HG03354 (cell line): ENCODE measurements around the gene PCDH1.

Source experiments
- ATAC-seq: cut with Tn5 transposase; IDR thresholded peaks from one replicate; pipeline ENCODE4 v1.9.1; 2021; ENCODE audit warnings: mild to moderate bottlenecking; ENCODE audit not compliant: unreplicated experiment, poor library complexity, severe bottlenecking

PCDH1 gene

DNA sequence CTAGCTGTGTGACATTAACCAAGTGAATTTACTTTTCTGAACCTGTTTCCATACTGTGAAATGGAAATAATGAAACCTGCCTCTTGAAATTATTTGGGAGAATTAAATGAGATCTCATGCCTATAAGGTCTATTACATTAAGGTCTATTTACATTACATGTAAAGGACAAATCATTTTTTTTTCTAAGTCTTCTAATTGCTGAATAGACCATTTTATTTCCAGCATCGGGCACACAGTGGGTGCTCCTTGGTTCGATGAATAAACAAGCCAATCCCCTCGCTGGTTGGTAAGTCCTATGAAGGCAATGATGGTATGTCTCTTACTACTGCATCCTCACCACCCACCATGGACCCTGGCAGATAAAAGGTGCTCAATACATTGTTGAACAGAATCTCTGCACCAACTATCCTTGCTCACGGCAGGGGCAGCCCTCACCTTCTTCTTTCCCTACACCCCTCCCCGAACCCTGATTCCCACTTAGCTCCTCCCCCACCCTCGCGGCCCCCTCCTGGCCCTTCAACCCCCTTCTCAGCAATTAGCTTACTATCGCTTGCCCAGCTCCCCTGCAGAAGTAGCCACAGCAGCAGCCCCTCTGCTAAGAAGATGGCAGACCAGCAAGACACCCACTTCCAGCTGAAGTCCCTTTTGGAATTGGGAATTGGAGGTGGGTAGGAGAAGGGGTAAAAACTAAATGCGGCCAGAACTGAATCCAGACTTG, 3.0 kb downstream of the PCDH1 start:
- ATAC-seq, result no peak

DNA sequence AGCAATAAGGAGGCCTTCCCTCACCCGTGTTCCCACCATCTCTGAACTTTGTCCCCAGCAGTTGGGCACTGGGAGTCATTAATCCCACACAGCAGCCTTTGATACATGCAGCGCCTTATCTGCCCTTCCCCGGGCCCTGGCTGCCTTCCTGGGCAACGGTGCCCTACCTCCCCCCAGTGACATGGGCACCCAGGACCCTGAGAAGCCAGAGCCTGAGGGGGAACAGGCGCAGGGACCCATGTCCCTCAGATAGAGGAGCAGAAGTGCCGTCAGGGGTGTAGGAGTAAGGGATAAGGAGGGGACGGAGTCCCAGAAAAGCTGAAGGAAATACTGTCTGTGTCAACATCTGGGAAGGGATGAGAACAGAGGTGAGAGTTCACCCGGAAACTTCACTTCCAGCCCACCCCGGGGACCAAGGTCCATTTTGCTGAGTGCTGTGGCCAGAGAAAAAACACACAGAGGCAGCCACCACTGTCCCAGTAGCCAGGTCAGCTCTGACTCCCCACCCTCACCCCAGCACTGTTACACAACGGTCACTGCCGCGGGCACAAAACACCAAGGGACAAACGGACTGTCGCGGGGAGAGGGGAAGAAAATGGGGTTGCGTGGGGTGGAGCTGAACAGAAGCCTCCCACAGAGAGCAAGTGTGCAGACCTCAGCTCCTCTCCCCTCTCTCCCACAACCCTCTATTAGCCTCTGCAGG, 3.8 kb downstream of the PCDH1 start:
- ATAC-seq, result no peak

DNA sequence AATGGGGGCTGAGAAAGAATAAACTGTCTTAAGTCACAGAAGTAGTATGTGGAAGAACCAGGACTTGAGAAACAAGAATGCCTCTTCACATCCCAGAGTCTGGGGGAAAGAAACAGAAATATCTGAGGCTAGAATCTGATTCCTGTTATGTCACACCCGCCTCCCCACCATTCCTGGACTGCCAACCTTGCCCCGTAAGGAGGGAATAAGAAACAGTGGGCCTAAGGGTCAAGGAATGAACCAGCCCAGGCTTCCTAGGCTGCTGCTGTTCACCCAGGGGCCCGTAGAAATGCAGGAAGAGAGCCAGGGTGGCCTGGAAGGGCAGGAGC, 4.3 kb downstream of the PCDH1 start:
- ATAC-seq, result no peak

DNA sequence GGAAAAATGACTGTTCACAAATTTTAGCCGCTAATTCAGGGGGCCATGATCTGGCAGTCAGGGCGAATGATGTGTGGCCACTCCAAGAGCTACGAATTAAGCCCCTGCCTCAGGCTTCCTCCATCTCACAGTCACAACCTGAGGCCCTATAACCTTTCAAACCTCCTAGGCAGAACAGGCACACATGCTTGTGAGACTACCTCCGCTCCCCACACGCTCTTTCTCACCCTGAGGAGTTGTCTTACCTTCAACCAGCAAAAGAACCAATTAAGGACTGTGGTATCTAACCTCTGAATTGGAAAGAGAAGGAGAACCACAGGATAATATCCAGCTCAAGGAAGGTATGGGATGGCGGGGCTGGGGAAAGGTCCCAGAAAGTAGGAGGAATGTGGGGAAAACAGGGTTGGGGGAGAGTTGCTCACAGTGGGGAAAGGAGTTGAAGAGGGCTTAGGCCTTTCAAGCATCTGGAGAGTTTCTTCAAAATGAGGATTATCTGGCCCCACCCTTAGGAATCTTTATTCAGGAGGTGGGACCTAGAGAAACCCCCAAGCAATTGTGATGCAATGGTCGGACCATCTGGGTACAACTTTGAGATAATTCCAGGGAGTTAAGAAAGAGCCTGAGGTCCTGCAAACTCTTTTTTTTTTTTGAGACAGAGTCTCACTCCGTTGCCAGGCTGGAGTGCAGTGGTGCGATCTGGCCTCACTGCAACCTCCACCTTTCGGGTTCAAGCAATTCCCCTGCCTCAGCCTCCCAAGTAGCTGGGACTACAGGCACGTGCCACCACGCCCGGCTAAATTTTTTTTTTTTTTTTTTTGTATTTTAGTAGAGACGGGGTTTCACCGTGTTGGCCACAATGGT, 5.5 kb downstream of the PCDH1 start:
- ATAC-seq, result no peak

DNA sequence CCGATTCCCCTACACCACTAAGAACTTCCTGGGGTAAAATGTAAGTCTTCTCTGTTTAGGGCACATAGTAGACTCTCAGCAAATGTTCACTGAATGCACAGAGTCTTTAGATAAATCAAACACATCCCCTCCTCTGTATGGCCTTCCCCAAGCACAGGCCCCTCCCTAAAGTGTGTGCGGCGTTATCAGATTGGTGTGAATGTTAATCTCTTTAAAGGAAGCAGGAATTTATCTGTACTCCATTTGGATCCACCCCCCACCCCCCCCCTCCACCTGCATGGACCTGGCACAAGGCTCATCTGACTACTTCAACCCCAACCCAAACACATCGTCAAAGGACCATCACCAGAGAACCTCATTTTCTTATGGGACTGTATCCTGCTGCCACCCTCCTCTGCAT, 6.3 kb downstream of the PCDH1 start:
- ATAC-seq, result no peak

DNA sequence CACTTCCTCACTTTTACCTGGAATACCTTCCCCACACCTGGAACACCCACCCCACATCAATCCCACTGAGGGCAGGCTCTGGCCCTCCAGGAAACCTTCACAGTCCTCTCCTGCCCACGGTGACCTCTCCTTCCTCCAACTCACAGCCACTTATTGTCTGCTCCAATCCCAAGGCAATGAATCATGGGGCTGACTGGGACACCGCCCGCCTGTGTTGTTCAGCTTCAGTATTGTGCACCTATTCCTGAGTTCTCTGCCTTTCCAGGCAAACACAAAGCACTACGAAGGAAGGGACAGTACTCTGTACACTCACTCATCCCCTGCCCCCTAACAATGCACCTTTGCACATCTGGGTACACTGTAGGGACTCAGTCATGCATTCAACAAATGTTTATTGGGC, 7.3 kb downstream of the PCDH1 start:
- no peak for ATAC-seq

DNA sequence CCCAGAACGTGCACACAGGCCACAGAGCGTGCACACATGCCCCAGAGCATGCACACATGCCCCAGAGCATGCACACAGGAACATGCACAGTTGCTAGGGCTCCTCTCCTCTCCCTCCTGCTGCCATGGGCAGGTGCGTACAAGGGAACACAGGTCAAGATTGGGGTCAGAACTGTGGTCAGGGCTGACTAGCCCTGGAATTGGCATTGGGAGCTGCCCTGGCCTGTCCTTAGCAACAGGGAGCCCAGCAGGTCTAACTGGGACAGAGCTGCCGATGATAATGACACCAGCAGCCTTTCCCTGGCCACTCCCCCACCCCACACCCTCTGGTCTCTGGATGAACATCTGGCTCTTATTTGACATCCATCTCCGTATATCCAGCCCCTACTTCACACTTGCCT, 8.0 kb downstream of the PCDH1 start:
- no peak for ATAC-seq

DNA sequence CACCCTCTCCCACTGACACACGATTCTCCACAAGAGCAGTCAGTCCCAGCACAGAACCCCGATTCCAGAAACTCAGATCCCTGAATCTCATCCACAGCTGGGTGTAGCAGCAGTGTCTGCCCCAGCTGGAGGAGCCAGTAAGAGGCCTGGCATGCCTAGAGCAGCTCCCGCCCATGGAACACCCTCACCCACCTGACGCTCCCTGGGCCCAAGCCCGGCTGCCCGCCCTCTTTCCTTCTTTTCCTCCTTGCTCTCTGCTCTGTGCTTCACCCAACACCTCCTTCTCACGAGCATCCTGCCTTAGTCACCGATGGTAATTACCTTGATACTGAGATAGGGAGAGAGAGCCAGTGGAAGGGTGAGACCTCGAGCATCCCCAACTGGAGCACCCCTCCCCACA, 8.7 kb downstream of the PCDH1 start:
- no peak for ATAC-seq

DNA sequence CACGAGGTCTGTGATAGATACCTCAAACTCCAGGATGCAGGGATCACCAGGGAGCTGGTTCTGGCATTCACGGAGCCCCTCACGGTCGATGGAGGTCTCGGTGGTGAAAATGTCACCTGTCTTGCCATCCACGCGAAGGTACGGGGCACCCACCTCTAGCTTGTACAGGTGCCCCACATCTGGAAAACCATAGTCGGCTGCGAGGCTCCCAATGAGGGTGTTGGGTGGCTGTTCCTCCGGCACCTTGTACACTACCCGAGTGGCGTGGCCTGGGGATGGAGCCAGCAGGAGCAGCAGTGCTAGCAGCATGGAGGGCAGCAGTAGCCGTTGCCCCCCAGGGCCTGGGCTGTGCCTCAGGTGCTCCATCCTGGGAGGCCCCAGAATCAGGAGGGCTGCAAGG, 9.2 kb downstream of the PCDH1 start:
- ATAC-seq, result no peak

DNA sequence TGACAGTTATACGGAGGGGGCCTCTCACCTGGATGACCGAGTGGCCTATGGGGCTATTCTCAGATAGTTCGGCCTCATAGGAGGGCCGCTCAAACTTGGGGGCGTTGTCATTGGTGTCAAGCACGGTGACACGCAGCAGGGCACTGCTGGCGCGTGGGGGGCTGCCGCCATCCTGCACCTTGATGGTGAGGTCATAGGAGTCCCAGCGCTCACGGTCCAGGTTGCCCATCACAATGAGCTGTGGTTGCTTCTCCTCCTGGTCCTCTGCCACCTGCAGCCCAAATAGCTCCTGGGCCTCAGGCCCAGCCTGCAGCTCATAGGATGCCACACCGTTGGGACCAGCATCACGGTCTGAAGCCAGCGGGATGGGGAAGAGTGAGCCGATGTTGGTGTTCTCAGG, 9.7 kb downstream of the PCDH1 start:
- no peak for ATAC-seq

DNA sequence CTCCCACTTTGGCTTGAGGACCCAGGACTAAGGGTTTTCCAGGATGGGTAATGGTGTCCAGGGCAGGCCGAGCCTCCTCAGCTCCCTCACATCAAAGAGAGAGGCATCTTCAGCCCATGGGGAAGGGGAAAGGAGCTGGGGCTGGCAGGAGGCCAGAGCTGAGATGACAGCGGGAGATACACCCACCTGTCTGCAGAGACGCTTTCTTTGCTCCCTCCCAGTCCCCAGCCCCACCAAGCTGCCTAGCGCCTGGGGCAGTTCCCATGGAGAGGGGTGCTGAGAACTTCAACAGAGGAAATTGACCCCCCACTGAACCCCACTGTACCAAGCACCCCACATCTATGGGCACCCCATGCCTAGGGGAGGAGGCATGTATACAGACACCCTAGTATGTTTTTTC, 10.6 kb downstream of the PCDH1 start:
- ATAC-seq, result no peak

DNA sequence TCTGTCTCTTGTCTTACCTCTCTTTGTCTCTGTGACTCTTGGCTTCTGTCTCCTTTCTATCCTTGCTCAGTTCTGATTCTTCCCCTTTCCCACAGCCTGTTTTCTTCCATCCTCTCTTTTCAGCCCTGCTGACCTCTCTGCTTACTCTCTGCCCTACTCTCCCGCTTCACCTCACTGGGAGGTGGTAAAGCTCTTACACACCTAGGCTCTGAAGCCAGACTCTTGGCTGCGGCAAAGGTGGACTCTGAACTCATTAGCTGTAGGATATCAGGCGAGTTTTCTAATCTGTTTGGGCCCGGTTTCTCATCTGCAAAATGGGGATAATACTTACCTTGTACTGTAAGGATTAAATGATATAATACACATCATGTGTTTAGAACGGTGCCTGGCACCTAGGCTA, 11.1 kb downstream of the PCDH1 start:
- ATAC-seq, result no peak

DNA sequence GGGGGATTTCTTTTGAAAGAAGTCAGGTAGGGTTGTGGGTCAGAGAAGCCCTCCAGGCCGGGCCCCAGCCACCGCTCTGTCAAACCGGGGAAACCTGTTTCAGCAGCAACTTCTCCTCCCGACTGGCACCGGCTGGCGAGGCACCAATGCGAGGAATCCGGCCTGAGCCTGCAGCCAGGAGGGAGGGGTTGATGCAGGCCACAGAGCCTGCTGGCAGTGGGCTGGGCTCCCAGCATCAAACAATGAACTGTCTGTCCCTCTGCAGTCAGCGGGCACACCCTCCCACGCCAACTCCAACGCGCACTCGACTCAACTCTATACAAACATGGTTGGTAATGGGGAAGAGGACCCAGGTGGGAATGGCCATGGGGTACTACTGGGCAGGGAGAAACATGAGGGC, 12.1 kb downstream of the PCDH1 start:
- ATAC-seq, result no peak

DNA sequence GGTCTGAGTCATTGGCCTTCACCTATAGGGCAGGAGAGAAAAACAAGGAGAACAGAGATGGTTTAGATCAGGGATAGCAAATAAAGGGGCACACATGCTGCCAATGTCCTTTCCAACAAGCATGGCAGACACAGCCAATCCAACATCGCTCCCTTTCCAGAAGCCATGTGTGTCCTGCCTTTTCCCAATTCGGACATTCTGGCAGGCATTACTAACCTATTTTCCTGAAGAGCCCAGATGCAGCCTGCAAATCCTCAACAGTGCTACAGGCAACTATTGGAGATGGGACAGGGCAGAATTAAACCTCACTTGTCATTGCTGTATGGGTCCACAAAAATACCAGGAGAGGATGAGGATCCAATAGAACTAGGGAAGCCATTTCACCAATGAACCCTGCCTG, 12.8 kb downstream of the PCDH1 start:
- no peak for ATAC-seq

DNA sequence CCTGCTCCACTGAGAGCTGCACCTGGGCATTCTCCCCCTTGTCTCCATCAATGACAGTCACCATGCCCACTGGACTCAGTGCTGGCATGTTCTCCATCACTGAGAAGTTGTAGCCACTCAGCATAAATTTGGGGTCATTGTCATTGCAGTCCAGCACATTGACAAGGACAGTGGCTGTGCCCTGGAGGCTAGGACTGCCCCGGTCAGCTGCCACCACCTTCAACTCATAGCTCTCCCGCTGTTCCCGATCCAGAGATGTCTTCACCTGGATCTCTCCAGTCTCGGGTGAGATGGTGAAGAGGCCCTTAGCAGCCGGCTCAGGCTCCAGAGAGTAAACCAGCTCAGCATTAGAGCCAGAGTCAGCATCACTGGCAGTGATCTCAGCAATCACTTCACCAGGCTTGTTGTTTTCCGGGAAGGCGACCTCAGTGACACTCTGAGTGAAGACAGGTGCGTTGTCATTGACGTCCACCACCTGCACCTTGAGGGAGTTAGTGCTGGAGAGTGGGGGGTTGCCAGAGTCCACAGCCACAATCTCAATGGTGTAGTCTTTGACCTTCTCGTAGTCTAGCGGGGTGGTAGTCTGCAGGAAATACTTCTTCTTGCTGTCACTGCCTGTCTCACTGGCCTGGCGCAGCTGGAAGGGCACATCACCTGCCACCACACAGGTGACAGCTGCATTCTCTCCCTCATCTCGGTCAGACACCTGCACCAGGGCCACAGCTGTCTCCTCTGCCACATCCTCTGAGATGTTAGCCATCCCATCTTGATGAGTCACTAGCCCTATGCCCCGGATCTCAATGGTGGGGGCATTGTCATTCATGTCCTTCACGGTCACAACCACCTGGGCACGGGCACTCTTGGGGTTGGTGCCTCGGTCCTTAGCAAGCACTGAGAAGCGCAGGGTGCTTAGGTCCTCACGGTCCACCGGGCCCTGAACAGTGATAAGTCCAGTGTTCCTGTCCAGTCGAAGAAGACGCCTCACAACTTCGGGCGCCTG, 13.5 kb downstream of the PCDH1 start:
- ATAC-seq, result no peak

DNA sequence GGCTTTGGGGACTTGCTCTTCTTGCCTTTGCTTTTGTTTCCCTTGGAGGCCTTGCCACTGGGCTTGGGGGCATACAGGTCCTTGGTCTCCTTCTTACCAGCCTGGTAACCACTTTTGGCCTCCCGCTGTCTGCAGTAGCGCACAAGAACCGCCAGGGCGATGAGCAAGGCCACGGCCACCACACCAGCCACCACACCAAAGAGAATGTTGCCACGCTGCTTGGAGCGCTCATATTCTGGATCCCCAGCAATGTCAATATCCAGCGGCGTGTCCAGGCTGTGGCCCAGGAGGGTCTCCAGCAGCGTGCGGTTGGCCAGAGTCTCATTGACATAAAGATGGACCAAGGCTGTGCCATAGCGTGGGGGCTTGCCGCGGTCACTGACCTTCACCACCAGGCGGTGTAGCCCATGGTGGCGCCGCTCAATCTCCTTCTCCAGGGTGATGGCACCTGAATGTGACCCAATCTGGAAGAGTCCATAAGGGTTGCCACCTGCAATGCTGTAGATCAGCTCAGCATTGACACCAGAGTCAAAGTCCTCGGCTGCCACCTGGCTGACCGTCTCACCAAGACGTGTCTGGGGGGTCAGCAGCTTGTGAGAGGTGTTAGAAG, 14.5 kb downstream of the PCDH1 start:
- ATAC-seq, result no peak

DNA sequence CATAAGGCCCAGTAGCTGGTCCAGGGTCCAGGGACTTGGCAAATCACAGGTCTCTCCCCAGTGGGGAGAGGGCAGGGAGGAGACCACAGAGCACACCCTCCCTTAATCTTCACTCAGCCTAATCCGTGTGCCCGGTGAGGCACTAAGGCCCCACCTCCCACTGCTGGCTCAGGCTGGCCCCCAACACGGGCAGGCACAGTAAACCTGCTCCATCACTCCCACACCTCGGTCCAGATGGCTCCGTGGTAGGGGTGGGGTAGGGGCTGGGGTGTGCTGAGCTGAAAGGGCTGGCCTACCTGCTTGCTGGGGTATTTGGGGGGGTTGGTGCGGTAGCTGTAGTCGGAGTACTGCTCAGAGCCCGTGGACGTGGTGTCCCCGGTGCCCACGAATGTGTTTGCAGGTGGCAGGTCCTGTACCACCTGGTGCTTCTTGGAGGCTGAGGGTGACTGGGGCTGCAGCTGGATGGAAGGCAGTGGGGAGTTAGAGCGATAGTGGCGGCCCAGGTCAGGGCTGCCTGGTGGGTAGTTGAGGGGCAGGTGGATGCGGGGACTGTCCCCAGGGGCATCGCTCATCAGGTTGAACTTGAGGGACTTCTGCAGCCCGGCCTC, 15.2 kb downstream of the PCDH1 start:
- ATAC-seq, result no peak

DNA sequence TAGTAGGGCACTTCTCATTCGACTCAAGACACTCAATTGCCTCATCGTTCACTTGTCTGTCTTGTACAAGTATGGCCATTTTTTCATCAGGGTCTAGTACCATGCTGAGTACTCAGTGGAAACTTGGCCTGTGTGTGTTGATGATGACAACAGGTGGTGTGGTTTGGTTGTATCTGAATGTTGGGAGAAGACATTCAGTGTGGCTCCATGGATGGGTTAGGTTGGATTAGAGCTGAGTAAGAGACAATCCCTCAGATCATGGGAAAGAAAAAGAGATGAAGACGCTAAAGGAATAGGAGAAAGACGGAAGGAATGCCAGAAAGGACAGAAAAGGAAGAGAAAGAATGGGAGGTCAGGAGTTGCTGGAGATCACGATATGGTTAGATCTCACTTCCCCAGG, 17.0 kb downstream of the PCDH1 start:
- ATAC-seq, result no peak
